ENCODE results near the gene FASN. TPM values are rescaled to one million over a fixed set of nuclear protein-coding genes. Genes with fewer than 3 reads are reported as not detected.
"Not testable (repeated sequence)": the region's sequence is repeated elsewhere in the genome, so short reads cannot be mapped to it uniquely, and the experiment has no call there.

FASN gene
- total and polyA plus RNA-seq, 5 donors = 14.3 to 86.3 (median 25.0) TPM

- H3K9me3 ChIP-seq (ENCODE audit: control insufficient read depth, low read length) = no peaks in the 10 kb centered on the region
- H3K27ac ChIP-seq (ENCODE audit: low read length) = no peak overlapping the region
- intact Hi-C loops (cut with DNase I) = no loop called here
- H3K4me3 ChIP-seq (ENCODE audit: low read length) = no peak overlapping the region
- H3K27me3 ChIP-seq (ENCODE audit: control insufficient read depth, insufficient read depth) = no peaks in the 10 kb centered on the region
- DNase-seq (no peak), ATAC-seq (no peak)
- 87% methylated on average over 17 of the region's 17 CpGs for WGBS
- peaks cover 2% of the 10 kb centered on the region for H3K4me1 ChIP-seq (ENCODE audit: control insufficient read depth, insufficient read depth, low read length)
Observed at GRCh38 chr17:82041144-82041814, 56.8 kb downstream of the FASN start.

DNA sequence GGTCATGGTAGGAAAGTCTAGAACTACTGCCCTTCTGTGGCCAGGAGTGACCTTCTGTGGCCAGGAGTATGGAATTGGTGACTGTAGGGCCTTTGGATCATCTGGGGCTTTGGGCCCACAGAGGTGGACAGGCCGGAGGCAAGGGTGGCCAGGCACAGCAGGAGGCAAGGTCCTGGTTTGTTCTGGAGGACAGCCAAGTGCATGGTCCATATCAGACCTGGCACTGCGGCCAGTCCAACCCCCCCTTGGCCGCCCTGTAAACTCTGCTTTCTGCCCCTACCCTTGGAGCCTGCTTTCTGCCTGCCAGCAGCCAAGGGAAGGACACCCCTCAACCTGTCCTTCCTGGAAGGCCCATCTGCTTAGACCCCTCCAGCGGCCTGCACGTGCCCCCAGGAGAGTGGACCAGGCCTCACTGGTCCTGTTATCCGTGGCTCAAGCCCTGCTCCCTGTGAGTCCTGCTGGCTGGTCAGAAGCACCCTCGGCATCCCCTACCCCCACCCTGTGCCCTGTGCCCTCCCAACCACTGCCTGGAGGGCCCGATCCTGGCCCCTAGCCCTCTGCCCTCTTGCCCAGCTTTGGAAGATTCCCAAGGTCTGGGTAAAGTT is 58.2 kb downstream of the FASN start:
- WGBS = 96% methylated on average over 8 of the region's 8 CpGs
- intact Hi-C loops (cut with DNase I) = no loop called here

DNA sequence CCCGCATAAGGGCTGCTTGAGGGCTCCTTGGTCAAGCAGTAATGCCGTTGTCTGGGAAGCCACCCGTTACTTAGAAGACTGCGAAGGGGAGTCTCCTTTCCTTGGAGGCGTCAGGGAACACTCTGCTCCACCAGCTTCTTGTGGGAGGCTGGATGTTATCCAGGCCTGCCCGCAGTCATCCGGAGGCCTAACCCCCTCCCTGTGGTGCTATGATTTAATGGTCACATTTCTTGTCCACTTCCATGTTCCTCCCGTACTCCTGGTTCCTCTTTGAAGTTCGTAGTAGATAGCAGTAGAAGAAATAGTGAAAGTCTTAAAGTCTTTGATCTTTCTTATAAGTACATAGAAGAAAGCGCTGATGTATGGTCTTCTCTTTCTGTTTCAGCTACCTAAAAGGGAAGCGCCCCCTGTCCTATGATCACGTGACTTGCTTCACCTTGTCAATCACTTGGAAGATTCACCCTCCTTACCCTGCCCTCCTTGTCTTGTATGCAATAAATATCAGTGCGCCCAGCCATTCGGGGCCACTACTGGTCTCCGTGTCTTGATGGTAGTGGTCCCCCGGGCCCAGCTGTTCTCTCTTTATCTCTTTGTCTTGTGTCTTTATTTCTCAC is 59.1 kb downstream of the FASN start:
- H3K27me3 ChIP-seq (ENCODE audit: control insufficient read depth, insufficient read depth); H3K4me3 ChIP-seq (ENCODE audit: low read length); H3K4me1 ChIP-seq (ENCODE audit: control insufficient read depth, insufficient read depth, low read length); H3K27ac ChIP-seq (ENCODE audit: low read length); H3K9me3 ChIP-seq (ENCODE audit: control insufficient read depth, low read length); DNase-seq; ATAC-seq; intact Hi-C loops (cut with DNase I): not testable (repeated sequence)
- WGBS = 87% methylated on average over 16 of the region's 16 CpGs

More for the DNA sequence above, 58.2 kb downstream of the FASN start:
- DNase-seq = no peak
- Histone ChIP-seq H3K27ac (ENCODE audit: low read length) (no peak overlapping the region), H3K27me3 (ENCODE audit: control insufficient read depth, insufficient read depth) (no peaks in the 10 kb centered on the region), H3K4me3 (ENCODE audit: low read length) (no peak overlapping the region), H3K9me3 (ENCODE audit: control insufficient read depth, low read length) (no peaks in the 10 kb centered on the region), H3K4me1 (ENCODE audit: control insufficient read depth, insufficient read depth, low read length) (peaks cover 4% of the 10 kb centered on the region)
- no peak for ATAC-seq

GRCh38 chr17:82037889-82038195 is 60.2 kb downstream of the FASN start:
- no peak overlapping the region for H3K4me3 ChIP-seq (ENCODE audit: low read length)
- H3K27ac ChIP-seq (ENCODE audit: low read length) = peak overlapping the region; percentile 32
- DNase-seq (no peak), ATAC-seq (no peak)
- 6% methylated on average over 10 of the region's 10 CpGs for WGBS
- no peaks in the 10 kb centered on the region for H3K9me3 ChIP-seq (ENCODE audit: control insufficient read depth, low read length)
- peaks cover 4% of the 10 kb centered on the region for H3K4me1 ChIP-seq (ENCODE audit: control insufficient read depth, insufficient read depth, low read length)
- no peaks in the 10 kb centered on the region for H3K27me3 ChIP-seq (ENCODE audit: control insufficient read depth, insufficient read depth)
- intact Hi-C loops (cut with DNase I) = no loop called here

GRCh38 chr17:82037092-82037888 is 60.7 kb downstream of the FASN start, which contains the start of gene DCXR:
TSS of gene DCXR (minus strand) at chr17:82037697. CDS start at chr17:82037682, 15 bp downstream.
- peak; percentile 98 to 99 (median 99) for DNase-seq
- H3K4me1 ChIP-seq (ENCODE audit: control insufficient read depth, insufficient read depth, low read length) = peaks cover 4% of the 10 kb centered on the region
- H3K27ac ChIP-seq (ENCODE audit: low read length) = peak within 1 kb of the TSS; percentile 96
- peak within 1 kb of the TSS; percentile 73 for H3K4me3 ChIP-seq (ENCODE audit: low read length)
- H3K9me3 ChIP-seq (ENCODE audit: control insufficient read depth, low read length) = no peaks in the 10 kb centered on the region
- no peaks in the 10 kb centered on the region for H3K27me3 ChIP-seq (ENCODE audit: control insufficient read depth, insufficient read depth)
- peak; percentile 98 for ATAC-seq
- intact Hi-C loops (cut with DNase I) = no loop called here
- under 1% methylated on average over 92 of the region's 92 CpGs for WGBS

GRCh38 chr17:82036634-82037091 is 61.4 kb downstream of the FASN start:
- Histone ChIP-seq H3K27ac (ENCODE audit: low read length) (peak overlapping the region; percentile 96), H3K4me1 (ENCODE audit: control insufficient read depth, insufficient read depth, low read length) (peaks cover 4% of the 10 kb centered on the region), H3K4me3 (ENCODE audit: low read length) (peak overlapping the region; percentile 73), H3K27me3 (ENCODE audit: control insufficient read depth, insufficient read depth) (no peaks in the 10 kb centered on the region), H3K9me3 (ENCODE audit: control insufficient read depth, low read length) (no peaks in the 10 kb centered on the region)
- intact Hi-C loops (cut with DNase I) = no loop called here
- 40% methylated on average over 23 of the region's 23 CpGs for WGBS
- no peak for DNase-seq
- ATAC-seq = peak in 1 of 2 donors; percentile 4

DNA sequence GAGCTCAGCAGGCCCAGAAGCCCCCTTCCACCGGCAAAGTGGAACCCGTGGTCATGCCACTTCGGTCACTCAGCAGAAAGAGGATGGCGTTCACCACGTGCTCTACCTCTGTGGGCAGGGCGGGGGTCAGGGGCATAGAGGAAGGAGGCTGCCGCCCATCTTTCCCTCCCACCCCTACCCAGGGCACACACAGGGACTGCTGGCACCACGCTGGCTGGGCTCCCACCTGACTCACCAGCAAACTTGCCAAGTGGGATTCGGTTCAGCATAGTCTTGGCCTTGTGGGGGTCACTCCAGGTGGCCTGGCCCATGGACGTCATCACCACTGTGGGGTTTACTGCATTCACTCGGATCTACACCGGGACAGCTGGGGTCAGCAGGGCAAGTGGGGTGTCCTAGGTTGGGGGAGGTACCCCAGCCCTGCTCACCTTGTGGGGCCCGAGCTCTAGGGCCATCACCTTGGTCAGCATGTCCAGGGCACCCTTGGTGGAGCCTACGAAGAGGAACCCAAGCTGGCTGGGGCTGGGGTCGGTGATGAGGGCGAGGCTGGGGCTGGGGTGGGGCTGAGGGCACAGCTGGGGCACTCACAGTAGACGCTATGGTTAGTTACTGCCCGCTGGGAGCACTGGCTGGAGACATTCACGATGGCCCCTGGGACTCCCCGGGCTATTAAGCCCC is 61.9 kb downstream of the FASN start:
- no peaks in the 10 kb centered on the region for H3K9me3 ChIP-seq (ENCODE audit: control insufficient read depth, low read length)
- intact Hi-C loops (cut with DNase I) = no loop called here
- DNase-seq = no peak
- ATAC-seq = no peak
- no peak overlapping the region for H3K4me3 ChIP-seq (ENCODE audit: low read length)
- no peaks in the 10 kb centered on the region for H3K27me3 ChIP-seq (ENCODE audit: control insufficient read depth, insufficient read depth)
- WGBS = 93% methylated on average over 20 of the region's 20 CpGs
- peaks cover 4% of the 10 kb centered on the region for H3K4me1 ChIP-seq (ENCODE audit: control insufficient read depth, insufficient read depth, low read length)
- H3K27ac ChIP-seq (ENCODE audit: low read length) = no peak overlapping the region

GRCh38 chr17:82035488-82035887 is 62.5 kb downstream of the FASN start:
- ATAC-seq (no peak), DNase-seq (no peak)
- Histone ChIP-seq H3K27me3 (ENCODE audit: control insufficient read depth, insufficient read depth) (no peaks in the 10 kb centered on the region), H3K27ac (ENCODE audit: low read length) (no peak overlapping the region), H3K4me3 (ENCODE audit: low read length) (no peak overlapping the region), H3K4me1 (ENCODE audit: control insufficient read depth, insufficient read depth, low read length) (peaks cover 4% of the 10 kb centered on the region), H3K9me3 (ENCODE audit: control insufficient read depth, low read length) (no peaks in the 10 kb centered on the region)
- WGBS = 92% methylated on average over 8 of the region's 8 CpGs
- intact Hi-C loops (cut with DNase I) = no loop called here

DNA sequence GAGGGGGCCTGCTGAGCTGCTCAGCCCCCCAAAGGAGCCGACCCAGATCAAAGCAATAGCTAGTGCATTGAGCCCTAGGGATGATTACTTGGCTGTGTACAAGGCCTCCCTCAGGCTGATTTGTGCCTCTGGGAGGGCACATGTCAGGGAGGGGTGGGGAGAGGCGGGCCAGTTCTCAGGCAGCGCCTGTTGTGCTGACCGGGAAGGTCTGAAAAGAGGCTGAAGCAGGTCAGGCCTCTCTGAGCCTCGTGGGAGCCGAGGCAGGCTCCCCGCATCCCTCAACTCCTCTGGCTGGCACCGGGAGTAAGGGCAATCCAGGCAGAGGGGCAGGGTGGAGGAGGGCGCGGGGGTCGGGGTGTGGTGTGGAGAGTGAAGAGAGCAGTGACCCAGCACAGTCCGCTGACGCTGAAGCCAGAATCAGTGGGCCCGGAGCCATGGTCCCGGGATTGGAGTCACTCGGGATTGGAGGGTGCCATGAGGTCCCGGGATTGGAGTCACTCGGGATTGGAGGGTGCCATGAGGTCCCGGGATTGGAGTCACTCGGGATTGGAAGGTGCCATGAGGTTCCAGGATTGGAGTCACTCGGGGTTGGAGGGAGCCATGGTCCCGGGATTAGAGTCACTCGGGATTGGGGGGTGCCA is 63.5 kb downstream of the FASN start:
- 83% methylated on average over 23 of the region's 23 CpGs for WGBS
- ATAC-seq (no peak), DNase-seq (no peak)
- Histone ChIP-seq H3K27ac (ENCODE audit: low read length) (no peak overlapping the region), H3K27me3 (ENCODE audit: control insufficient read depth, insufficient read depth) (no peaks in the 10 kb centered on the region), H3K4me1 (ENCODE audit: control insufficient read depth, insufficient read depth, low read length) (peaks cover 4% of the 10 kb centered on the region), H3K4me3 (ENCODE audit: low read length) (no peak overlapping the region), H3K9me3 (ENCODE audit: control insufficient read depth, low read length) (no peaks in the 10 kb centered on the region)
- intact Hi-C loops (cut with DNase I) = no loop called here

- H3K27ac ChIP-seq (ENCODE audit: low read length) = no peak overlapping the region
- H3K4me1 ChIP-seq (ENCODE audit: control insufficient read depth, insufficient read depth, low read length) = peaks cover 4% of the 10 kb centered on the region
- DNase-seq (no peak), ATAC-seq (no peak)
- no peaks in the 10 kb centered on the region for H3K27me3 ChIP-seq (ENCODE audit: control insufficient read depth, insufficient read depth)
- 94% methylated on average over 38 of the region's 38 CpGs for WGBS
- intact Hi-C loops (cut with DNase I) = loop anchor here in 1 of 4 donors (2.0 kb wide), 1 partner anchor 119 kb away; no protein-coding TSS in a partner anchor
- H3K4me3 ChIP-seq (ENCODE audit: low read length) = no peak overlapping the region
- no peaks in the 10 kb centered on the region for H3K9me3 ChIP-seq (ENCODE audit: control insufficient read depth, low read length)
Observed at GRCh38 chr17:82033359-82034085, 64.5 kb downstream of the FASN start.

All from right cardiac atrium (tissue), 5 donors.